CD14-positive monocyte (primary cell): Measurements from ENCODE around the gene USP48. TPM values are rescaled to one million over a fixed set of nuclear protein-coding genes. Genes with fewer than 3 reads are reported as not detected.

Source experiments
- DNase-seq, 3 donors: peaks; one replicate each; pipeline ENCODE4 v3.0.0-alpha.2; 2011 to 2022
- H2AFZ ChIP-seq: 2 replicates; pipeline ENCODE4 v1.6.0; 2012; ENCODE audit warnings: mild to moderate bottlenecking, low read depth, low read length, inconsistent platforms; ENCODE audit not compliant: insufficient read depth, poor library complexity, severe bottlenecking
- H3K27ac ChIP-seq, 2 donors: 1 replicate in 1 of 2; 2 replicates in 1 of 2; pipeline ENCODE4 v1.5.1; 2012 to 2013; ENCODE audit warnings: low read length in 2 of 2, control low read depth in 1 of 2, inconsistent platforms in 1 of 2, low read depth in 1 of 2, mild to moderate bottlenecking in 1 of 2
- H3K27me3 ChIP-seq, 2 donors: one replicate each; pipeline versions ENCODE4 v1.6.0 to v1.6.1; 2011 to 2013; ENCODE audit warnings: low read length in 2 of 2; ENCODE audit not compliant: control insufficient read depth in 2 of 2, insufficient read depth in 2 of 2
- H3K36me3 ChIP-seq, 2 donors: replicated peaks in 1 of 2; 1 replicate in 1 of 2; 2 replicates in 1 of 2; pipeline versions ENCODE4 v1.5.1 to v1.6.1; 2012 to 2013; ENCODE audit warnings: low read length in 2 of 2, control low read depth in 1 of 2, inconsistent platforms in 1 of 2, mild to moderate bottlenecking in 1 of 2; ENCODE audit not compliant: insufficient read depth in 2 of 2, control insufficient read depth in 1 of 2
- H3K4me1 ChIP-seq, 2 donors: 1 replicate in 1 of 2; 2 replicates in 1 of 2; pipeline versions ENCODE4 v1.5.1 to v1.6.1; 2012 to 2013; ENCODE audit warnings: low read length in 2 of 2, control low read depth in 1 of 2, inconsistent platforms in 1 of 2, mild to moderate bottlenecking in 1 of 2, moderate library complexity in 1 of 2; ENCODE audit not compliant: insufficient read depth in 2 of 2, control insufficient read depth in 1 of 2
- H3K4me2 ChIP-seq: replicated peaks from 2 replicates; pipeline ENCODE3; 2012; ENCODE audit warnings: low read length, moderate library complexity, mild to moderate bottlenecking; ENCODE audit not compliant: poor library complexity, severe bottlenecking; ENCODE audit errors: extremely low read depth
- H3K4me3 ChIP-seq, 3 experiments: fragments of 200-600 bp in 1 of 3; sonication (generic) in 1 of 3; replicated peaks in 1 of 3; 1 replicate in 2 of 3; 2 replicates in 1 of 3; pipeline ENCODE4 v1.5.1; 2011 to 2013; ENCODE audit warnings: low read length in 3 of 3, mild to moderate bottlenecking in 3 of 3, control low read depth in 2 of 3, low read depth in 2 of 3, inconsistent platforms in 1 of 3, moderate library complexity in 1 of 3
- H3K79me2 ChIP-seq: 2 replicates; pipeline ENCODE4 v1.6.0; 2012; ENCODE audit warnings: mild to moderate bottlenecking, control low read depth, inconsistent platforms, low read length, moderate library complexity; ENCODE audit not compliant: insufficient read depth
- H3K9ac ChIP-seq: 2 replicates; pipeline ENCODE4 v1.6.0; 2017; ENCODE audit warnings: low read length, mild to moderate bottlenecking; ENCODE audit not compliant: insufficient read depth, poor library complexity, severe bottlenecking
- H3K9me3 ChIP-seq, 2 donors: replicated peaks in 1 of 2; 1 replicate in 1 of 2; 2 replicates in 1 of 2; pipeline versions ENCODE4 v1.5.1 to v1.6.1; 2012 to 2013; ENCODE audit warnings: low read length in 2 of 2, control low read depth in 1 of 2; ENCODE audit not compliant: control insufficient read depth in 1 of 2, insufficient read depth in 1 of 2
- H4K20me1 ChIP-seq: 2 replicates; pipeline ENCODE4 v1.6.0; 2012; ENCODE audit warnings: mild to moderate bottlenecking, low read length, control low read depth, moderate library complexity; ENCODE audit not compliant: insufficient read depth
- H3K27ac Mint-ChIP-seq, 7 donors: one replicate each; pipeline ENCODE4 v1.8.0; 2020; ENCODE audit warnings: mild to moderate bottlenecking in 7 of 7, mixed read lengths in 7 of 7, moderate library complexity in 6 of 7, inconsistent platforms in 2 of 7
- H3K27me3 Mint-ChIP-seq, 3 donors: one replicate each; pipeline ENCODE4 v1.8.0; 2021 to 2022; ENCODE audit warnings: low read depth in 3 of 3, mild to moderate bottlenecking in 3 of 3, mixed read lengths in 3 of 3, moderate library complexity in 3 of 3, inconsistent platforms in 1 of 3
- H3K36me3 Mint-ChIP-seq, 2 donors: one replicate each; pipeline ENCODE4 v1.8.0; 2020; ENCODE audit warnings: mixed read lengths in 2 of 2, inconsistent platforms in 1 of 2, mild to moderate bottlenecking in 1 of 2
- H3K4me1 Mint-ChIP-seq: one replicate; pipeline ENCODE4 v1.8.0; 2020; ENCODE audit warnings: mild to moderate bottlenecking, mixed read lengths
- H3K4me3 Mint-ChIP-seq, 2 donors: one replicate each; pipeline ENCODE4 v1.8.0; 2020; ENCODE audit warnings: mild to moderate bottlenecking in 2 of 2, mixed read lengths in 2 of 2, moderate library complexity in 1 of 2
- H3K9me3 Mint-ChIP-seq, 7 donors: one replicate each; pipeline ENCODE4 v1.8.0; 2020 to 2022; ENCODE audit warnings: mixed read lengths in 7 of 7, mild to moderate bottlenecking in 6 of 7, moderate library complexity in 6 of 7, inconsistent platforms in 2 of 7
- WGBS: methylation state at CpG from one replicate; pipeline ENCODE4 v1.1.5; 2013; ENCODE audit warnings: missing lambda C conversion rate; ENCODE audit not compliant: insufficient coverage; 5-methylcytosine and 5-hydroxymethylcytosine counted together
- intact Hi-C, 2 donors: fragments of 100-400 bp; cut with micrococcal nuclease; formaldehyde crosslinking; loops; one replicate each; pipeline versions ENCODE4 v1.15.0 to v1.15.1; 2023
- polyA plus RNA-seq, 3 donors: library from polyadenylated mRNA; depleted of rRNA in 1 of 3; unstranded in 2 of 3; stranded (reverse) in 1 of 3; fragments of 300-500 nt in 2 of 3; fragments of >200 nt in 1 of 3; fragmentation: Illumina TruSeq in 2 of 3; gene quantifications; 1 replicate in 2 of 3; 2 replicates in 1 of 3; pipeline ENCODE4 v1.2.3, GENCODE V29; 2012 to 2021
- TF ChIP-seq, protein P1 (sequence below): fragments of 200-600 bp; IDR thresholded peaks from one replicate; pipeline ENCODE4 v1.8.0; 2022; ENCODE audit warnings: antibody characterized with exemption, mild to moderate bottlenecking

USP48 gene
- polyA plus RNA-seq, 3 donors = 26.5 to 40.2 (median 34.3) TPM

- peaks cover under 1 to 2% (median 2%) of the 10 kb centered on the region in 3 donors for H3K27me3 Mint-ChIP-seq
- no peak for DNase-seq
- no peaks in the 10 kb centered on the region for H3K9me3 ChIP-seq
- no peak overlapping the region for H3K4me3 ChIP-seq
- H3K36me3 Mint-ChIP-seq = no peaks in the 10 kb centered on the region
- H3K4me1 ChIP-seq = no peaks in the 10 kb centered on the region
- peaks cover 0 to 1% (median 0%) of the 10 kb centered on the region in 7 donors for H3K9me3 Mint-ChIP-seq
- no peak overlapping the region for H3K4me3 Mint-ChIP-seq
- no peak overlapping the region for H3K4me2 ChIP-seq
- intact Hi-C loops = no loop called here
- H2AFZ ChIP-seq = no peak overlapping the region
- no peaks in the 10 kb centered on the region for H4K20me1 ChIP-seq
- no peaks in the 10 kb centered on the region for H3K27me3 ChIP-seq
- H3K79me2 ChIP-seq = no peaks in the 10 kb centered on the region
- no peak overlapping the region for H3K9ac ChIP-seq
- H3K4me1 Mint-ChIP-seq = peaks cover 5% of the 10 kb centered on the region
- H3K36me3 ChIP-seq = no peaks in the 10 kb centered on the region
- TF ChIP-seq, protein P1, sequence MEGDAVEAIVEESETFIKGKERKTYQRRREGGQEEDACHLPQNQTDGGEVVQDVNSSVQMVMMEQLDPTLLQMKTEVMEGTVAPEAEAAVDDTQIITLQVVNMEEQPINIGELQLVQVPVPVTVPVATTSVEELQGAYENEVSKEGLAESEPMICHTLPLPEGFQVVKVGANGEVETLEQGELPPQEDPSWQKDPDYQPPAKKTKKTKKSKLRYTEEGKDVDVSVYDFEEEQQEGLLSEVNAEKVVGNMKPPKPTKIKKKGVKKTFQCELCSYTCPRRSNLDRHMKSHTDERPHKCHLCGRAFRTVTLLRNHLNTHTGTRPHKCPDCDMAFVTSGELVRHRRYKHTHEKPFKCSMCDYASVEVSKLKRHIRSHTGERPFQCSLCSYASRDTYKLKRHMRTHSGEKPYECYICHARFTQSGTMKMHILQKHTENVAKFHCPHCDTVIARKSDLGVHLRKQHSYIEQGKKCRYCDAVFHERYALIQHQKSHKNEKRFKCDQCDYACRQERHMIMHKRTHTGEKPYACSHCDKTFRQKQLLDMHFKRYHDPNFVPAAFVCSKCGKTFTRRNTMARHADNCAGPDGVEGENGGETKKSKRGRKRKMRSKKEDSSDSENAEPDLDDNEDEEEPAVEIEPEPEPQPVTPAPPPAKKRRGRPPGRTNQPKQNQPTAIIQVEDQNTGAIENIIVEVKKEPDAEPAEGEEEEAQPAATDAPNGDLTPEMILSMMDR = no peak
- no peak overlapping the region for H3K27ac ChIP-seq
- no peak overlapping the region for H3K27ac Mint-ChIP-seq
- no CpG with 5 or more reads among the region's 2 CpGs for WGBS
Observed at GRCh38 chr1:21804536-21804935, 21.6 kb upstream of the USP48 start.

- peaks cover 0 to 1% (median 0%) of the 10 kb centered on the region in 7 donors for H3K9me3 Mint-ChIP-seq
- TF ChIP-seq, protein P1 = no peak
- no peak overlapping the region for H3K27ac Mint-ChIP-seq
- H3K27me3 Mint-ChIP-seq = peaks cover 2 to 6% (median 2%) of the 10 kb centered on the region in 3 donors
- Histone ChIP-seq H2AFZ (no peak overlapping the region), H3K36me3 (no peaks in the 10 kb centered on the region), H3K4me1 (peaks cover 0 to 3% of the 10 kb centered on the region in 2 donors), H3K9me3 (no peaks in the 10 kb centered on the region), H3K79me2 (no peaks in the 10 kb centered on the region), H3K4me2 (no peak overlapping the region), H3K27ac (no peak overlapping the region), H3K27me3 (no peaks in the 10 kb centered on the region), H3K9ac (no peak overlapping the region), H4K20me1 (no peaks in the 10 kb centered on the region), H3K4me3 (no peak overlapping the region)
- no peaks in the 10 kb centered on the region for H3K36me3 Mint-ChIP-seq
- peaks cover 15% of the 10 kb centered on the region for H3K4me1 Mint-ChIP-seq
- intact Hi-C loops = no loop called here
- DNase-seq = no peak
- 94% methylated on average over 4 of the region's 4 CpGs for WGBS
- no peak overlapping the region for H3K4me3 Mint-ChIP-seq
Observed at GRCh38 chr1:21801100-21801499, 18.2 kb upstream of the USP48 start.
